ENCODE measurements around the gene BPHL. TPM values are rescaled to one million over a fixed set of nuclear protein-coding genes. Genes with fewer than 3 reads are reported as not detected.

Gene BPHL
- total RNA-seq, 1 experiment from 2014 or later, result 31.3 TPM

DNA sequence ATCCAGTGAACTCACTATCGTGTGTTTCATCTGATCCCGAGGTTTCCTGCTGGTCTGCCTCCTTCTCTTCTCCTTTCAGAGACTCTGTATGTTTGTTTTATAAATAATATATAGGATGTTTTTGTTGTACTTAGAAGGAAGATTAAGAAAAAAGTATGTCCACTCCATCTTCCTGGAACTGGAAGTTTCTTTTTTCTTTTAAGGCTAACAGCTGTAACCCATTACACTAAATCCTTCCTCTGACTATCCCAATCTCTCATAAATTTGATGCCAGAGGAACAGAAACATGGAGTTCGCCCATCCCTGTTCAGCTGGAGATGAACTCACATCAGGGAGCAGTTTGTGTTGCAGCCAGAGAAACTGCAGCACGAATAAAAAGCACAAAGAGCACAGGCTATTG is 29.5 kb upstream of the BPHL start (continued):
- TF ChIP-seq, protein P1, sequence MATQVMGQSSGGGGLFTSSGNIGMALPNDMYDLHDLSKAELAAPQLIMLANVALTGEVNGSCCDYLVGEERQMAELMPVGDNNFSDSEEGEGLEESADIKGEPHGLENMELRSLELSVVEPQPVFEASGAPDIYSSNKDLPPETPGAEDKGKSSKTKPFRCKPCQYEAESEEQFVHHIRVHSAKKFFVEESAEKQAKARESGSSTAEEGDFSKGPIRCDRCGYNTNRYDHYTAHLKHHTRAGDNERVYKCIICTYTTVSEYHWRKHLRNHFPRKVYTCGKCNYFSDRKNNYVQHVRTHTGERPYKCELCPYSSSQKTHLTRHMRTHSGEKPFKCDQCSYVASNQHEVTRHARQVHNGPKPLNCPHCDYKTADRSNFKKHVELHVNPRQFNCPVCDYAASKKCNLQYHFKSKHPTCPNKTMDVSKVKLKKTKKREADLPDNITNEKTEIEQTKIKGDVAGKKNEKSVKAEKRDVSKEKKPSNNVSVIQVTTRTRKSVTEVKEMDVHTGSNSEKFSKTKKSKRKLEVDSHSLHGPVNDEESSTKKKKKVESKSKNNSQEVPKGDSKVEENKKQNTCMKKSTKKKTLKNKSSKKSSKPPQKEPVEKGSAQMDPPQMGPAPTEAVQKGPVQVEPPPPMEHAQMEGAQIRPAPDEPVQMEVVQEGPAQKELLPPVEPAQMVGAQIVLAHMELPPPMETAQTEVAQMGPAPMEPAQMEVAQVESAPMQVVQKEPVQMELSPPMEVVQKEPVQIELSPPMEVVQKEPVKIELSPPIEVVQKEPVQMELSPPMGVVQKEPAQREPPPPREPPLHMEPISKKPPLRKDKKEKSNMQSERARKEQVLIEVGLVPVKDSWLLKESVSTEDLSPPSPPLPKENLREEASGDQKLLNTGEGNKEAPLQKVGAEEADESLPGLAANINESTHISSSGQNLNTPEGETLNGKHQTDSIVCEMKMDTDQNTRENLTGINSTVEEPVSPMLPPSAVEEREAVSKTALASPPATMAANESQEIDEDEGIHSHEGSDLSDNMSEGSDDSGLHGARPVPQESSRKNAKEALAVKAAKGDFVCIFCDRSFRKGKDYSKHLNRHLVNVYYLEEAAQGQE (IDR thresholded peaks at IDR 0.05; ENCODE audit: low read depth), result no peak
- no peak for TF ChIP-seq SIN3A (IDR thresholded peaks at IDR 0.05; ENCODE audit: low read depth)
- TF ChIP-seq, protein P2, sequence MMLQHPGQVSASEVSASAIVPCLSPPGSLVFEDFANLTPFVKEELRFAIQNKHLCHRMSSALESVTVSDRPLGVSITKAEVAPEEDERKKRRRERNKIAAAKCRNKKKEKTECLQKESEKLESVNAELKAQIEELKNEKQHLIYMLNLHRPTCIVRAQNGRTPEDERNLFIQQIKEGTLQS (IDR thresholded peaks at IDR 0.05), result no peak
- TF ChIP-seq YY1 (IDR thresholded peaks at IDR 0.05; ENCODE audit: extremely low read depth, insufficient replicate concordance, low read depth, low read length), result no peak
- no peak for TF ChIP-seq TCF7L2 (IDR thresholded peaks at IDR 0.05; ENCODE audit: borderline replicate concordance, extremely low read depth, insufficient read depth, insufficient read length)
- no peak for TF ChIP-seq ELF1 (IDR thresholded peaks at IDR 0.05; ENCODE audit: borderline replicate concordance, low read depth)
- TF ChIP-seq JUND (IDR thresholded peaks at IDR 0.05), result no peak
- no peak for TF ChIP-seq SRF (IDR thresholded peaks at IDR 0.05; ENCODE audit: low read depth)

DNA sequence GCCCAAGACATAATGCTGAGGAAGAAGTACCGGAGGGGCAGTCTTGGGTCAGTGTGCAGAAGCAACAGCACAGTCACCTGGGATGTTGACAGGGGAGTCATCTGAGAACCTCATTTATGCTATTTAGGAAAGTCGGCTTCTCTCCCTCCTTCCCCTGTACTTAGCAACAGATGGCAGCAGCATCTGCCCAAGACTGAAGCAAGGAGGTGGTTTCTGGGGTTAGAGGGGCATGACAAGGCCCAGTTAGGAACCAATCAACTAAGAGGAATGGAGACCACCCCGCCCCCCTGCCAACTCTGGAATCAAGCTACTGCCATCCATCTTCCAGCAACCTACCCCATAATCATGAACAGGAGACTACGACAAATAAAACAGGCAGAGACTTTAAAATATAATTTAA is 28.5 kb upstream of the BPHL start:
- H3K9ac ChIP-seq (ENCODE audit: low read length), result no peak overlapping the region
- ChIA-PET CTCF (no interaction called here), POLR2A (no interaction called here), RAD21 (ENCODE audit: low non-redundant PET in 1 of 2, low total read pairs in 2 of 2, uncharacterized antibody in 2 of 2, unreplicated experiment in 2 of 2) (no interaction called here)
- H3K27me3 ChIP-seq (ENCODE audit: insufficient read depth, low read length), result no peaks in the 10 kb centered on the region
- H3K9me3 ChIP-seq (ENCODE audit: control insufficient read depth in 1 of 2, insufficient read depth in 1 of 2, low read depth in 1 of 2, low read length in 2 of 2), result peaks cover 40 to 41% of the 10 kb centered on the region in 2 experiments
- H3K4me2 ChIP-seq (ENCODE audit: low read length), result no peak overlapping the region
- no TSS peak for BruUV-seq (replicated peaks)
- H3K36me3 ChIP-seq (ENCODE audit: control insufficient read depth in 1 of 2, insufficient read depth in 2 of 2, low read length in 2 of 2), result peaks cover 24 to 59% of the 10 kb centered on the region in 2 experiments
- H4K20me1 ChIP-seq (ENCODE audit: insufficient read depth), result no peaks in the 10 kb centered on the region
- H3K79me2 ChIP-seq (ENCODE audit: insufficient read depth, low read length), result peaks cover 5% of the 10 kb centered on the region; the same call in 1 of the 2 replicates
- no peak for ATAC-seq
- H3K4me3 ChIP-seq (replicated peaks in 1 of 2; ENCODE audit: low read depth in 1 of 2, low read length in 2 of 2), result no peak overlapping the region
- H2AFZ ChIP-seq (ENCODE audit: low read depth, low read length, poor library complexity, severe bottlenecking), result no peak overlapping the region
- H3K4me1 ChIP-seq (ENCODE audit: control insufficient read depth in 1 of 2, insufficient read depth in 2 of 2, low read length in 2 of 2), result no peaks in the 10 kb centered on the region
- H3K9me2 ChIP-seq (ENCODE audit: insufficient read depth), result no peaks in the 10 kb centered on the region
- intact Hi-C loops (cut with micrococcal nuclease), result no loop called here
- no peak for DNase-seq (ENCODE audit: low read depth, low spot score)
- H3K27ac ChIP-seq (ENCODE audit: low read depth, low read length), result no peak overlapping the region
- no peak for TF ChIP-seq TCF7L2 (IDR thresholded peaks at IDR 0.05; ENCODE audit: borderline replicate concordance, extremely low read depth, insufficient read depth, insufficient read length)
- TF ChIP-seq ZFX (IDR thresholded peaks at IDR 0.05), result no peak
- no peak for TF ChIP-seq YY1 (IDR thresholded peaks at IDR 0.05; ENCODE audit: extremely low read depth, insufficient replicate concordance, low read depth, low read length)
- TF ChIP-seq, protein P3, sequence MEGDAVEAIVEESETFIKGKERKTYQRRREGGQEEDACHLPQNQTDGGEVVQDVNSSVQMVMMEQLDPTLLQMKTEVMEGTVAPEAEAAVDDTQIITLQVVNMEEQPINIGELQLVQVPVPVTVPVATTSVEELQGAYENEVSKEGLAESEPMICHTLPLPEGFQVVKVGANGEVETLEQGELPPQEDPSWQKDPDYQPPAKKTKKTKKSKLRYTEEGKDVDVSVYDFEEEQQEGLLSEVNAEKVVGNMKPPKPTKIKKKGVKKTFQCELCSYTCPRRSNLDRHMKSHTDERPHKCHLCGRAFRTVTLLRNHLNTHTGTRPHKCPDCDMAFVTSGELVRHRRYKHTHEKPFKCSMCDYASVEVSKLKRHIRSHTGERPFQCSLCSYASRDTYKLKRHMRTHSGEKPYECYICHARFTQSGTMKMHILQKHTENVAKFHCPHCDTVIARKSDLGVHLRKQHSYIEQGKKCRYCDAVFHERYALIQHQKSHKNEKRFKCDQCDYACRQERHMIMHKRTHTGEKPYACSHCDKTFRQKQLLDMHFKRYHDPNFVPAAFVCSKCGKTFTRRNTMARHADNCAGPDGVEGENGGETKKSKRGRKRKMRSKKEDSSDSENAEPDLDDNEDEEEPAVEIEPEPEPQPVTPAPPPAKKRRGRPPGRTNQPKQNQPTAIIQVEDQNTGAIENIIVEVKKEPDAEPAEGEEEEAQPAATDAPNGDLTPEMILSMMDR (IDR thresholded peaks at IDR 0.05 in 2 of 3, conservative IDR thresholded peaks at IDR 0.05 in 1 of 3; ENCODE audit: borderline replicate concordance in 1 of 3, insufficient read depth in 1 of 3, low read depth in 2 of 3, low read length in 2 of 3), result no peak
- no peak for TF ChIP-seq EZH2 (IDR thresholded peaks at IDR 0.05)
- TF ChIP-seq, protein P1 (IDR thresholded peaks at IDR 0.05; ENCODE audit: low read depth), result no peak
- TF ChIP-seq, protein P2 (IDR thresholded peaks at IDR 0.05), result no peak
- TF ChIP-seq ELF1 (IDR thresholded peaks at IDR 0.05; ENCODE audit: borderline replicate concordance, low read depth), result no peak
- TF ChIP-seq JUND (IDR thresholded peaks at IDR 0.05), result no peak
- no peak for TF ChIP-seq SP1 (IDR thresholded peaks at IDR 0.05; ENCODE audit: low read depth)
- no peak for TF ChIP-seq EGR1 (IDR thresholded peaks at IDR 0.05; ENCODE audit: low read depth)
- no peak for TF ChIP-seq ZNF274 (IDR thresholded peaks at IDR 0.05; ENCODE audit: low read depth, low read length)

All from HCT116 (cell line).